K562 (cell line): Measurements from ENCODE around the gene MMAB. TPM values are rescaled to one million over a fixed set of nuclear protein-coding genes. Genes with fewer than 3 reads are reported as not detected.

Source experiments
- polyA plus RNA-seq, 8 experiments: library from polyadenylated mRNA; depleted of rRNA in 4 of 8; stranded (reverse) in 5 of 8; unstranded in 3 of 8; fragments of >200 nt; fragmentation: Nextera tagmentation in 2 of 8; fragmentation: Illumina TruSeq in 1 of 8; extraction: Ambion mirVana in 2 of 8; extraction: Trizol in 1 of 8; gene quantifications; 2 replicates each; pipeline versions ENCODE4 v1.2.1 to v1.2.3, GENCODE V29; 2011 to 2014; ENCODE audit warnings: inconsistent platforms in 1 of 8, missing spikeins in 1 of 8
- total RNA-seq, 7 experiments: library from RNA; depleted of rRNA in 6 of 7; stranded (reverse); fragments of >200 nt in 6 of 7; fragmentation: Illumina TruSeq in 2 of 7; extraction: Trizol in 2 of 7; gene quantifications; 2 replicates each; pipeline versions ENCODE4 v1.2.1 to v1.2.3, GENCODE V29; 2011 to 2021; ENCODE audit warnings: low replicate concordance in 1 of 7

MMAB gene
- total and polyA plus RNA-seq, 9 of the 15 experiments (the other 6 are each of a cell fraction or from before 2014, with no cell fraction given): 9.5 to 76.1 (median 46.2) TPM

Other genes starting within 250 kb of the MMAB start
- not detected in 2 replicates for gene MYO1H, start 225.6 kb downstream of the MMAB start, total RNA-seq (2014; rRNA removed)
- gene MYO1H, start 225.6 kb downstream of the MMAB start, total RNA-seq (2014; rRNA removed; fragmentation: Illumina TruSeq; extraction: Trizol): not detected in 2 replicates
- not detected in 2 replicates for gene MYO1H, start 225.6 kb downstream of the MMAB start, total RNA-seq (2015; rRNA removed; fragmentation: Illumina TruSeq; extraction: Trizol)
- not detected in 2 replicates for gene MYO1H, start 225.6 kb downstream of the MMAB start, total RNA-seq (2021)
- gene MYO1H, start 225.6 kb downstream of the MMAB start, polyA plus RNA-seq (2011; rRNA removed): not detected in 2 replicates
- not detected in 2 replicates for gene MYO1H, start 225.6 kb downstream of the MMAB start, polyA plus RNA-seq (2014; fragmentation: Illumina TruSeq; extraction: Trizol)
- gene MYO1H, start 225.6 kb downstream of the MMAB start, polyA plus RNA-seq (2014; fragmentation: Nextera tagmentation; extraction: Ambion mirVana): not detected
- gene MYO1H, start 225.6 kb downstream of the MMAB start, polyA plus RNA-seq (2014; rRNA removed): not detected in 2 replicates
- 10.1 and 22.7 TPM in 2 replicates for gene KCTD10, start 96.2 kb downstream of the MMAB start, total RNA-seq (2014; rRNA removed)
- 13.3 and 16.7 TPM in 2 replicates for gene KCTD10, start 96.2 kb downstream of the MMAB start, total RNA-seq (2014; rRNA removed; fragmentation: Illumina TruSeq; extraction: Trizol)
- gene KCTD10, start 96.2 kb downstream of the MMAB start, total RNA-seq (2015; rRNA removed; fragmentation: Illumina TruSeq; extraction: Trizol): 14.9 and 15.7 TPM in 2 replicates
- gene KCTD10, start 96.2 kb downstream of the MMAB start, total RNA-seq (2021): 20.4 and 24.1 TPM in 2 replicates
- gene KCTD10, start 96.2 kb downstream of the MMAB start, polyA plus RNA-seq (2011; rRNA removed): 37.5 and 40.7 TPM in 2 replicates
- 19.2 and 25.9 TPM in 2 replicates for gene KCTD10, start 96.2 kb downstream of the MMAB start, polyA plus RNA-seq (2014; fragmentation: Illumina TruSeq; extraction: Trizol)
- gene KCTD10, start 96.2 kb downstream of the MMAB start, polyA plus RNA-seq (2014; fragmentation: Nextera tagmentation; extraction: Ambion mirVana): 10 to 100 TPM in 1 of 2 experiments, 1 to 10 TPM in 1; 1.9 to 12.3 TPM
- gene KCTD10, start 96.2 kb downstream of the MMAB start, polyA plus RNA-seq (2014; rRNA removed): 19.1 and 21.8 TPM in 2 replicates
- 16.2 and 19.8 TPM in 2 replicates for gene UBE3B, start 95.9 kb downstream of the MMAB start, total RNA-seq (2014; rRNA removed)
- gene UBE3B, start 95.9 kb downstream of the MMAB start, total RNA-seq (2014; rRNA removed; fragmentation: Illumina TruSeq; extraction: Trizol): 12.2 and 13.8 TPM in 2 replicates
- 11.5 and 11.6 TPM in 2 replicates for gene UBE3B, start 95.9 kb downstream of the MMAB start, total RNA-seq (2015; rRNA removed; fragmentation: Illumina TruSeq; extraction: Trizol)
- 18.7 and 21.8 TPM in 2 replicates for gene UBE3B, start 95.9 kb downstream of the MMAB start, total RNA-seq (2021)
- 23.6 and 28.5 TPM in 2 replicates for gene UBE3B, start 95.9 kb downstream of the MMAB start, polyA plus RNA-seq (2011; rRNA removed)
- gene UBE3B, start 95.9 kb downstream of the MMAB start, polyA plus RNA-seq (2014; fragmentation: Illumina TruSeq; extraction: Trizol): 14.8 and 17.1 TPM in 2 replicates
- gene UBE3B, start 95.9 kb downstream of the MMAB start, polyA plus RNA-seq (2014; fragmentation: Nextera tagmentation; extraction: Ambion mirVana): 1 to 10 TPM; 7.6 to 8.1 TPM
- 15.5 and 22.1 TPM in 2 replicates for gene UBE3B, start 95.9 kb downstream of the MMAB start, polyA plus RNA-seq (2014; rRNA removed)
- 28.5 and 38.9 TPM in 2 replicates for gene MVK, start 290 bp upstream of the MMAB start, total RNA-seq (2014; rRNA removed)
- 15.7 and 18.3 TPM in 2 replicates for gene MVK, start 290 bp upstream of the MMAB start, total RNA-seq (2014; rRNA removed; fragmentation: Illumina TruSeq; extraction: Trizol)
- 18.3 and 18.5 TPM in 2 replicates for gene MVK, start 290 bp upstream of the MMAB start, total RNA-seq (2015; rRNA removed; fragmentation: Illumina TruSeq; extraction: Trizol)
- gene MVK, start 290 bp upstream of the MMAB start, total RNA-seq (2021): 31.3 and 33.6 TPM in 2 replicates
- gene MVK, start 290 bp upstream of the MMAB start, polyA plus RNA-seq (2011; rRNA removed): 28.1 and 41.9 TPM in 2 replicates
- 18.8 and 24.2 TPM in 2 replicates for gene MVK, start 290 bp upstream of the MMAB start, polyA plus RNA-seq (2014; fragmentation: Illumina TruSeq; extraction: Trizol)
- gene MVK, start 290 bp upstream of the MMAB start, polyA plus RNA-seq (2014; fragmentation: Nextera tagmentation; extraction: Ambion mirVana): 1 to 10 TPM in 1 of 2 experiments, under 1 TPM in 1; 0.41 to 1.9 TPM
- gene MVK, start 290 bp upstream of the MMAB start, polyA plus RNA-seq (2014; rRNA removed): 23.1 and 25.8 TPM in 2 replicates
- gene FAM222A, start 140.3 kb upstream of the MMAB start, total RNA-seq (2014; rRNA removed): 0.14 and 0.49 TPM in 2 replicates
- gene FAM222A, start 140.3 kb upstream of the MMAB start, total RNA-seq (2014; rRNA removed; fragmentation: Illumina TruSeq; extraction: Trizol): 0.06 and 0.07 TPM in 2 replicates
- gene FAM222A, start 140.3 kb upstream of the MMAB start, total RNA-seq (2015; rRNA removed; fragmentation: Illumina TruSeq; extraction: Trizol): 0.26 and 0.36 TPM in 2 replicates
- 0.29 and 0.83 TPM in 2 replicates for gene FAM222A, start 140.3 kb upstream of the MMAB start, total RNA-seq (2021)
- 0.04 and 0.05 TPM in 2 replicates for gene FAM222A, start 140.3 kb upstream of the MMAB start, polyA plus RNA-seq (2011; rRNA removed)
- 0.10 and 0.18 TPM in 2 replicates for gene FAM222A, start 140.3 kb upstream of the MMAB start, polyA plus RNA-seq (2014; fragmentation: Illumina TruSeq; extraction: Trizol)
- gene FAM222A, start 140.3 kb upstream of the MMAB start, polyA plus RNA-seq (2014; fragmentation: Nextera tagmentation; extraction: Ambion mirVana): under 1 TPM in 1 of 2 experiments, not detected in 1; 0.03 TPM
- gene FAM222A, start 140.3 kb upstream of the MMAB start, polyA plus RNA-seq (2014; rRNA removed): 0.11 and 0.36 TPM in 2 replicates